Ishikawa (cell line): ENCODE measurements around the gene SEL1L3.
A peak's percentile ranks its signal among the peaks of the same experiment; 100 is the strongest.

Source experiments
- CEBPB ChIP-seq: IDR thresholded peaks from 2 replicates; pipeline ENCODE4 v1.6.1; 2012
- CREB1 ChIP-seq: IDR thresholded peaks from 2 replicates; pipeline ENCODE4 v1.6.1; 2012; ENCODE audit warnings: low read depth
- EGR1 ChIP-seq: IDR thresholded peaks from 2 replicates; pipeline ENCODE4 v1.6.1; 2012
- EP300 ChIP-seq: IDR thresholded peaks from 2 replicates; pipeline ENCODE4 v1.6.1; 2012; ENCODE audit warnings: borderline replicate concordance
- FOXM1 ChIP-seq: IDR thresholded peaks from 2 replicates; pipeline ENCODE4 v1.6.1; 2012; ENCODE audit warnings: low read depth, borderline replicate concordance
- NFIC ChIP-seq: IDR thresholded peaks from 2 replicates; pipeline ENCODE4 v1.6.1; 2012
- RAD21 ChIP-seq: IDR thresholded peaks from 2 replicates; pipeline ENCODE4 v1.6.1; 2012; ENCODE audit warnings: low read depth
- TAF1 ChIP-seq: IDR thresholded peaks from 2 replicates; pipeline ENCODE4 v1.6.1; 2012; ENCODE audit warnings: low read depth, mild to moderate bottlenecking
- TCF12 ChIP-seq: IDR thresholded peaks from 2 replicates; pipeline ENCODE4 v1.6.1; 2012; ENCODE audit warnings: low read depth
- TEAD4 ChIP-seq: IDR thresholded peaks from 2 replicates; pipeline ENCODE4 v1.6.1; 2012
- YY1 ChIP-seq: IDR thresholded peaks from 2 replicates; pipeline ENCODE4 v1.6.1; 2012; ENCODE audit warnings: low read depth
- ZBTB7A ChIP-seq: IDR thresholded peaks from 2 replicates; pipeline ENCODE4 v1.6.1; 2012; ENCODE audit warnings: low read depth
- TF ChIP-seq, protein P1 (sequence below): IDR thresholded peaks from 2 replicates; pipeline ENCODE4 v1.6.1; 2012
- TF ChIP-seq, protein P2 (sequence below): IDR thresholded peaks from 2 replicates; pipeline ENCODE4 v1.6.1; 2012; ENCODE audit warnings: low read depth, mild to moderate bottlenecking
- TF ChIP-seq, protein P3 (sequence below): IDR thresholded peaks from 2 replicates; pipeline ENCODE4 v1.6.1; 2012

The SEL1L3 gene

DNA sequence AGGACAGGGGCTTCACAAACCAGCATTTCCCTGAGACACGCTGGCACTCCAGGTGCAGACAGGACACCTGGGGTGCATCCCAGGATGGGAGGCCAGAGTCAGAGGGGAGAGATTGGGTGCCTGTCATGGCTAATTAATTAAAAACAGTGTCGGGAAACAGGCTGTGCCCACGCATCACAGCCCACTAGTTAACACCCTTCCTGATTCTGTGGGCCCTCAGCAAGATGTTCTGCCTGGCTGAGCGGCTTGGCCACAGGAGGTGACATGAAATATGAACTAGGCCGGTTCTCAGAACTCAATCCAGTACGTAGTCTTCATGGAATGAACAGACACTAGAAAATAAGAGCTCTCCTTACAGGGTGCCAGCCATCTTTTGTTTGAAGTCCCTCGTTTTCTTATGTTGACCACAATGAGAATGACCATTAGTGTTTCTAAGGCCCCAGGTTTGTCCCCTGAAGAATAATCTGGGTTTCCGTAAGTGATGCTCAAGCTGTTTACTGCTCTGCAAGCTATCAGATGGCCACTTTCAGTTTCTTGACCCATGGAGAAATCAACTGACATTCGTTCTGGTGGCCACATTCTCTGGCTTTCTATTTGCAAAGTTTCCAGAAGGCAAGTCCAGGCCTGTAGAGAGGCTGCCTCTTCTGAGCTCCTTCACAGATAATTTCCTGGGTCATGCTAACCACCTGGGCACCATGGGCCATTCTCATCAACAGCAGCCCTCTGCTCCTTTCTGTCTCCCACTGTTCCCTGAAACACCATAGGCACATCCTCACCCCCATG, 134.9 kb downstream of the SEL1L3 start:
- TF ChIP-seq, protein P1, sequence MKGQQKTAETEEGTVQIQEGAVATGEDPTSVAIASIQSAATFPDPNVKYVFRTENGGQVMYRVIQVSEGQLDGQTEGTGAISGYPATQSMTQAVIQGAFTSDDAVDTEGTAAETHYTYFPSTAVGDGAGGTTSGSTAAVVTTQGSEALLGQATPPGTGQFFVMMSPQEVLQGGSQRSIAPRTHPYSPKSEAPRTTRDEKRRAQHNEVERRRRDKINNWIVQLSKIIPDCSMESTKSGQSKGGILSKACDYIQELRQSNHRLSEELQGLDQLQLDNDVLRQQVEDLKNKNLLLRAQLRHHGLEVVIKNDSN = peak; percentile 2; the same call in 1 of the 2 replicates
- TF ChIP-seq NFIC (peak; percentile 94), RAD21 (no peak; the same call in 1 of the 2 replicates), EP300 (peak; percentile 100), TAF1 (no peak), ZBTB7A (peak; percentile 80), CEBPB (0 out of 2 replicates have a peak, but pooled peaks have one; percentile 40), EGR1 (peak; percentile 97), YY1 (peak; percentile 71), FOXM1 (peak; percentile 97), TCF12 (peak; percentile 100), TEAD4 (peak; percentile 92), CREB1 (peak; percentile 5; the same call in 1 of the 2 replicates)
- TF ChIP-seq, protein P2, sequence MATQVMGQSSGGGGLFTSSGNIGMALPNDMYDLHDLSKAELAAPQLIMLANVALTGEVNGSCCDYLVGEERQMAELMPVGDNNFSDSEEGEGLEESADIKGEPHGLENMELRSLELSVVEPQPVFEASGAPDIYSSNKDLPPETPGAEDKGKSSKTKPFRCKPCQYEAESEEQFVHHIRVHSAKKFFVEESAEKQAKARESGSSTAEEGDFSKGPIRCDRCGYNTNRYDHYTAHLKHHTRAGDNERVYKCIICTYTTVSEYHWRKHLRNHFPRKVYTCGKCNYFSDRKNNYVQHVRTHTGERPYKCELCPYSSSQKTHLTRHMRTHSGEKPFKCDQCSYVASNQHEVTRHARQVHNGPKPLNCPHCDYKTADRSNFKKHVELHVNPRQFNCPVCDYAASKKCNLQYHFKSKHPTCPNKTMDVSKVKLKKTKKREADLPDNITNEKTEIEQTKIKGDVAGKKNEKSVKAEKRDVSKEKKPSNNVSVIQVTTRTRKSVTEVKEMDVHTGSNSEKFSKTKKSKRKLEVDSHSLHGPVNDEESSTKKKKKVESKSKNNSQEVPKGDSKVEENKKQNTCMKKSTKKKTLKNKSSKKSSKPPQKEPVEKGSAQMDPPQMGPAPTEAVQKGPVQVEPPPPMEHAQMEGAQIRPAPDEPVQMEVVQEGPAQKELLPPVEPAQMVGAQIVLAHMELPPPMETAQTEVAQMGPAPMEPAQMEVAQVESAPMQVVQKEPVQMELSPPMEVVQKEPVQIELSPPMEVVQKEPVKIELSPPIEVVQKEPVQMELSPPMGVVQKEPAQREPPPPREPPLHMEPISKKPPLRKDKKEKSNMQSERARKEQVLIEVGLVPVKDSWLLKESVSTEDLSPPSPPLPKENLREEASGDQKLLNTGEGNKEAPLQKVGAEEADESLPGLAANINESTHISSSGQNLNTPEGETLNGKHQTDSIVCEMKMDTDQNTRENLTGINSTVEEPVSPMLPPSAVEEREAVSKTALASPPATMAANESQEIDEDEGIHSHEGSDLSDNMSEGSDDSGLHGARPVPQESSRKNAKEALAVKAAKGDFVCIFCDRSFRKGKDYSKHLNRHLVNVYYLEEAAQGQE = no peak
- TF ChIP-seq, protein P3, sequence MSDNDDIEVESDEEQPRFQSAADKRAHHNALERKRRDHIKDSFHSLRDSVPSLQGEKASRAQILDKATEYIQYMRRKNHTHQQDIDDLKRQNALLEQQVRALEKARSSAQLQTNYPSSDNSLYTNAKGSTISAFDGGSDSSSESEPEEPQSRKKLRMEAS = peak; percentile 78

DNA sequence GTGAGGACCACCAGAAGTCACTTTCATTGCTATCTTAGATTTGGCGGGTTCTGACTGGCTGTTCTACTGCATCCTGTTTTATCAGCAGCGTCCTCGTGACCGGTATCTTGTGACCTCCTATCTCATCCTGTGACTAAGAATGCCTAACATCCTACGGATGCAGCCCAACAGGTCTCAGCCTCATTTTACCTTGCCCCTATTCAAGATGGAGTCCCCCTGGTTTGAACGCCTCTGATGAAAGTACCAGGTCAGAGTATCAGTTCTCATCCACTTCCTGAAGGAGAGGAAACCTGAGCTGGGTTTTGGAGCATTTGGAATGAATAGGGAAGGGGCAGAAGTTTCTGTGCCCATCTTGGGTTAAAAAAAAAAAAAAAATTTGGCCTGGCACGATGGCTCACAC, 136.9 kb downstream of the SEL1L3 start:
- TF ChIP-seq, protein P2 = no peak
- TF ChIP-seq EP300 (no peak), NFIC (no peak), CREB1 (no peak), FOXM1 (no peak), ZBTB7A (no peak), RAD21 (no peak), TAF1 (no peak), YY1 (no peak), CEBPB (no peak)
- TF ChIP-seq, protein P1 = no peak

DNA sequence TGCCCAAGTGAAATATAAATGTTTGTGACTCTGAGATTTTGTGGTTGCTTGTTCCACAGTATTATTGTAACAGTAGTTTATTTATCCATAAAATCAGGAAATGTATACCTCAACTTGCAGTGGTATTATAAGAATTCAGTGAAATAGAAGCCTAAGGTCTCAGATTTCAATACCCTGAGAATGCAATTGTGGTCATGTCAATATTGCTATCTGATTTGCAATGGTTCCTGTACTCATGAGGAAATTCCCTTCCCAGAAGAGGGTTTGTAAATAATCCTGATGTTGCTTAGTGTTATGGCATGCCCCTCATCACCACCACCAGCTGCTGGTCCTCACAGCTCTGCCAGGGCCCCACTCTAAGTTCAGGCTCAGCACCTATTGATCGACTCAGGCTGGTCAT, 139.4 kb downstream of the SEL1L3 start:
- TF ChIP-seq TAF1 (no peak), ZBTB7A (no peak), TCF12 (no peak), FOXM1 (no peak; the same call in 1 of the 2 replicates), NFIC (no peak), CREB1 (no peak), RAD21 (no peak), CEBPB (no peak), EP300 (no peak; the same call in 1 of the 2 replicates), EGR1 (no peak), YY1 (no peak), TEAD4 (no peak)
- TF ChIP-seq, protein P2 = no peak
- TF ChIP-seq, protein P1 = no peak
- TF ChIP-seq, protein P3 = no peak
